Stimulated activated CD4-positive, alpha-beta T cell treated with anti-CD3 and anti-CD28 coated beads, Interleukin-1b, Interleukin-23, amount 100 ng/mL, for 4 hours (primary cell): ENCODE measurements around the gene SEMA6A.

Experiments used
- DNase-seq, 2 donors: peaks; one replicate each; pipeline ENCODE4 v3.0.0-alpha.2; 2020; ENCODE audit warnings: low read depth in 2 of 2

SEMA6A gene

DNA sequence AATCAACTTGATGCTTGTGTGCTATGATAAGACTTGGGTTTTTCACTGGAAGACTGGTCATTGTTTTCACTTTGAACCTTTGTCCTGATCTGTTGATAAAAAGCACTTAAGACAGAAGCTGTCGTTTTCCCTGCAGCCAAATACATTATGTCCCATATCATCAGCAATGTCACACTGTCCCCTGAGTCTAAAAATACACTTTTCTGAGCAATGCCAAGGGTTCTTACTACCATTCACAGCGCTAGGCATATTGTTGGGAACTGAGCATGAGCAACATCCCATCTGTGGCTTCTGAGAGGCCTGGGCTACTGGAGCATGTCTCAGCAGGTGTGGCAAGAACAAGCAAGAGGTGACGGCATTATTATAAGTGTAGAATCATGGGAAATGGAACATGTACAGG is 81.8 kb downstream of the SEMA6A start:
- DNase-seq: no peak

DNA sequence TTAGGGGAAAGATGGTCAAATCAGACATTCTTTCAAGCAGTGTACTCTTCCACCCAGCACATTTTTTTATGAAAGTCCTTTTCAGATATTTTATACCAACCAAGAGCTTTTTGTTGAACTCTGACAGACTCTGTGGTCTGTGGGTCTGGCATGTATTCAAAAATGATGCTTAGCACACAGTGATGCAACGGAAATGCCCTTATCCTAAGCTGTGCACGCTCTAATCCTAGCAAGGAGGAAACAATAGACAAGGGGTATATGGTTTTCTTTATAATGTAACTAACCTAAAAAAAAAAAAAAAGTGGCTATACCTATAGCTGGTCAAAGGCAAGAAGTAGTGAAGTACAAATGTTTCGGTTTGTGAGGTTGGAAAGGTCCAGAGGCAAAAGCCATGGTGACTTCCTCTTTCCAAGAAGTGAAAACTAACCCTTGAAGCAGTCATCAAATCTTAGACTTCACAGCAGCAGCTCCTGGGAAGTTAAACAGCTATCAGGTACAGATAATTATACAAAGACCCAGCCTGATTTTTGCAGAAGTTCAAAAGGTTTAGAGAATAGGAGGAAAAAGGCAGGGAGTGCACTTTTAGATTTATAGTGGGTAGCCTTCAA is 82.5 kb downstream of the SEMA6A start:
- DNase-seq: no peak

DNA sequence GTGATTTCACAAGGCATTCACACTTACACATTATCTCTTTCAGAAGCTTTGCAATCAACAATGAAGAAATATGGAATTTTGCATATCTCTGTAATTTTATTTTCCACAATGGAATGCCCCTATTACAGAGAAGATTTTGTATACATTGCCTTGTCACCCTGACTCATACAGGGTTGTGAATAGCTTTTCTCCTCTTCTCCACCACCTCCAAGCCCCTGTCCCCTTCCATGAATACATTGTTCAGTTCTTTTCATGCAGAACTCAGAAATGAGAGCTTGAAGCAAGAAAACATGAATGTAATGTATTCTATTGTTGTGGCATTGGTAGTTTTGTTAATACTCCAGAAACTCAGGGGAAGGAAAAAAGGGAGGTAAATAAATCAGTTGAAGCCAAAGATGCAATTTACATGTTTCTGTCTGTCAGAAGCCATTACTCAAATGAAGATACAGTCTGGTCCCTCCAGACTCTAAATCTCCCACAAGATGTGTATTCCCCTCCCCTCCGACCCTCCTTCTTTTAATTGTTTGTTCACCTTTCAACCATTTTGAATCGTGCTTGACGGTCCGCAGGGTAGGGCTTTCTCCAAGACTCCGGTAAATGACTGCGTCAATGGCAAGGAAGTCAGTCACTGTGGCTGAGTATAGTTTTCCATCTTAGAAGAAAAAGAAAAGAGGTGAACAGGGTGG is 86.1 kb downstream of the SEMA6A start:
- no peak for DNase-seq

DNA sequence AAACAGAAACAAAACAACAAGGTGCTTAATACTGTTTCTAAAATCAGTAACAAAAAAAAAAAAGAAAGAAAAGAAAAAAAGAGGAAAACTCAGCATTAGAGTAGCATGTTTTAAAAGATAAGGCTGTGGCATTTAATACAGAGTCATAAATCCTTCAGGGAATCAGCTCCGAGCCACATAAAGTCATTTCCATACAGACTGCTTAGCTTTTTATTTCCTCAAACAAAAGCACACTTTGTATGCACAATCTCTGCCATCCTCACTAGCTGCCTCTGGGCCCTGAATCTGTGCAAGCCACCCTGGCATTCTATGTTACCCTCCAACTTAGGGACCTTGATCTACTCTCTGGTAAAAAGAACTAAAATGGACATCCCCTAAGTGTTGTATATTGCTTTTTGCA is 87.6 kb downstream of the SEMA6A start:
- DNase-seq: no peak

DNA sequence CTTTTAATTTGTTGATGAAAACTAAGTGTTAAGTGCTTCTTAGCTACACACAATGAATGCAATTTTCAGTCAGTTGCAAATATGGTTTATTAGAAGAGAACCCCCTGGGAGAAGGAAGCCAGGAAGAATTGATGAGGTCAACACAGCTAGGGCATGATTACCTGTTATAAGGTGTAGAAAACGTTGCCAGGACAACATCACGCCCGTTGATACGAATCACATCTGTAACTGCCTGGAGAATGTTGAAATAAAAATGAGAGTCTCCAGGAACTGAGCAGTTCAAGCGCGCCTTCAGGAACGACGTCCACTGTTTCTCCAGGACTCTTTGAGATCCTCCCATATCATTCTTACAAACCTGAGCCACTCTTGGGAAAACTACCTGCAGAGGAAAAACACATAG is 88.0 kb downstream of the SEMA6A start:
- DNase-seq: no peak

DNA sequence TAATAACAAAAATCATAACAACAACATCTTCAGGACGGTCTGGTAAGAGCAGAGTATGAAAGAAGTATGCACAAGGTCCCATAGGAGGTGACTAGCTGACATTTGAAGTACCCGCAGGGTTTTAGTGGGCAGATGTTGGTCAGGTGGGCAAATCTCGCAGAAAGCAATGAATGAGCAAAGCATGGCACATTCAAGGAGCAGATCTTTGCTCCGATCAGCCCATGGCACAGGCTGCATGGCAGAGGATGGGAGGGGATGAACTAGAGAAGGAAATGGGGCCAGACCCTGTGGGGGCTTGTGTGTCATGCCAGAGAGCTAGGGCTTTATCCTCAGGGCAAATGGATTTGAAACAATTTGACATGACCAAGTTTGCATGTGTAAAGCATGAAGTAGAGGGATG is 90.0 kb downstream of the SEMA6A start:
- no peak for DNase-seq

DNA sequence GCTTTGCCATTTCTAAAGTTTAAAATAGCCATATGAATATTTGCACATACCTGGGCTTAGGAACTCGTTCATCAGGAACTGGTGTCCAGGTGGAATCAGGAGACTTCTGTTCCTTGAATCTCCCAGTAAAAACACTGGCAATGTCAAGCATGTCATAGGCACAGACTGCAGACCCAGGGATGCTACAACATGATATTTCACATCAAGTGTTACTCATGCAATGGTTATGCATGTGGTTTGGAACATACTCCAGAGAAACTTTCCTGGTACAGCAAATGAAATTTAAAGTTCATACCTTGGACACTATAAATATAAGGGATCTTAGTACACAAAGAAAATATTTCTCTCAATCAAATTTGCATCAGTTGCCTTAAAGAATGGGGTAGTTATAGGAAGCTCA is 92.2 kb downstream of the SEMA6A start:
- no peak for DNase-seq

DNA sequence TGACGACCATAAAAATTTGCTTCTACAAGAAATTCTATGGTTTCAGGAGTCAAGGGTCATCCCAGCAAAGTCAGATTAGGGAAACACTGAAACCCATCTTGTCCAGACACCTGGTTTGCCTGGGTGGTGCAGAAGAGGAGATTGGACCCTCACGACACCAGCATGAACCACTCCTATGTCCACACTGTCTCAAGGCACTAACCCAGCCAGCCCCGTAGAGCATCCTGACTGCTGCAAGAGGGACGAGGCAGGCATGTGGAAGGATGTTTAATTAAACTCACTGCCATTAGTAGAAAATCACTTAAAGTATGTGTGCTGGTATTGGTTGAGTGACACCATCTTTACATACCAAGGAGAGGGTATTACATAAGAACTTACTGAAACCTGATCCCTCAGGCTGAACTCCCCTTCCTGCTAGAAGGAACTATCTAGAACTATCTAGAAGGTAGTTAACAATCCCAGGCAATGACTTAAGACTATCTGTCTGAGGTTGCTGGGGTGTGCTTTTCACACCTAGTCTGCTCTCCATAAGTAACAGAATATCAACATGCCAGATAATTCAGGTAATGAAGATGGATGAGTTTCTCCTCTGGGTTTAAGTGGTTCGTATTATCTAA is 93.6 kb downstream of the SEMA6A start:
- DNase-seq: no peak

DNA sequence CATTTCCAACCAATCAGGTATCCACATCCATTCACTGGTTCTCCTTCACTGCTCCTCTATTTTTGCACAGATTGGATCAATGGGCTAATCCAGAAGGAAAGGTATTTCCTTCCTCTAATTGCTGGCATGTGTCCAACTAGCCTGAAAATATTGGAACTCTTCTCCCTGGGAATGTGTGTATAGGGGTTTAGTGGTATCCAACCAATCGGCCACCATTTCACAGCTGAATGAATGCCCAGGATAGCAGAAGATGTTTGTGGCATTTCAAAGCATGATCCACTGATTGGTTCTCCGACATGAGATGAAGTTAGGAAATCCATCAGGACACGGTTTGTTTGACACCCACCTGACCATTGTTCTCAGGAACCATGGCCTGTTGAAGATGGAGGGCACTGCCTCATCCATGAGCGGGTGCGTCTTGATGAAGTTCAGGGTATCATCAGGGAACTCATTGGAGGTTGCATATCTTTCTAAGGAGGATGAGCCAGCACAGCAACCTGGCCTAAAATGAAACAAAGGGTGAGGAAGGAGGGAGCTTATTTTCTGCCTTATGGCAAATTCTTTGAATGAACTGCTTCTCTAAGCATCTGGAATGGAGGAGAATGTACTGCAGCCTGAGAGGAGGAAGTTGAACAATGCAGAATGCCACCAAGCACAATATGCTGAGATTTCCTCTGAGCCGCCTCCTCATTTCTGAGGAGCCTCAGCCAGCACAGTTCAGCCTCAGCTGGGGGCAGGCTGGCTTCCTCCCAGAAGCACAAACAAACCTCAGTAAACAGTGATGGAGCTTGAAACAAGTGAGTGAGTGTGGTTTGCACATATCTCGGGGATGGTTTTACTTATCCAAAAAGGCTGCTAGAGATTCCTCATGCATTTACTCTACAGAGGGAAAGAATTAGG is 94.6 kb downstream of the SEMA6A start:
- DNase-seq: no peak

DNA sequence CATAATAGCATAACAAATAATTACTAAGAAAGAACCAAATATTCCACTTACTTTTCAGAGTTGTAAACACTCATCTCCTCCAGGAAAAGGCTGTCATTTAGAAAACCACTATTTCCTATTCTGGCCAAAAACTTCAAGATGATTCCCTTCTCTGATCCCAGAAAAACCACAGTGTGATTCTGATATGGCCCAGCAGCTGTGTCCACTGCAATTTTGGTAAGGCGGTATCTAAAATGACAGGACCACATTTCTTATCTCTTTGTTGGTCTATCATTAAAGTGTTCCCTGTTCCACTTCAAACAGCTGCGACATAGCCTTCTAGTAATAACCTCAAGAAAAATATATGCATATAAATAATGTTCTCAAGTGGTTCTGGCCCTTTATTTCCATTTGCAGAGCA is 96.1 kb downstream of the SEMA6A start:
- DNase-seq: no peak

DNA sequence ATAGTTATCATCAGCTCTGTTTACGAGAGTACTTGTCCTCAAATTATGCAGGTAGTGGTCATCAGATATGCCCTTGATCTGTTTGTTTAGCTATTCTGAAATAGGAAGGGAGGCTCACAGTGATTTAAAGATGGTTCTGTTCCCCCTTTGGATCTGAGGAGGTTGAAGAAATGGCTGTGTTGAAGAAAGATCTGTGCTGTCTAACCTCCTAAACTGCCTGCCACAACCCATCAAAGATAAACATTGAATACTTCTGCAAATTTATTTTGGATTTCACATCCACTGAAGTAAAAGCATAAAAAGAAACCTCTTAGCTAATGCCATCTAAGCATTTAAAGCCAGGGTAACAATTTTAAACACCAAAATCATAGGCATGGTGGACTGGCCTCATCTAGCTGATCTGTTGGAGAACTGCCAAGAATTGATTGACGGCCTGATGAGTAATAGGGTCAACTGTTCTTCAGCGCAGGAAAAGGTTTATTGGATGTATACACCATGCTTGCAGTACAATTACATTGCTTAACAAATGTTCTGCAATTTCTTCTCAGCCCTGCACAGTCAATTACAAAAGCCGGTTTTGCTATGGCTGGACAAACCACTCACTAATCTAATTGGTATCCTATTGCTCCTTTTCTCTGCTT is 97.6 kb downstream of the SEMA6A start:
- DNase-seq: no peak

DNA sequence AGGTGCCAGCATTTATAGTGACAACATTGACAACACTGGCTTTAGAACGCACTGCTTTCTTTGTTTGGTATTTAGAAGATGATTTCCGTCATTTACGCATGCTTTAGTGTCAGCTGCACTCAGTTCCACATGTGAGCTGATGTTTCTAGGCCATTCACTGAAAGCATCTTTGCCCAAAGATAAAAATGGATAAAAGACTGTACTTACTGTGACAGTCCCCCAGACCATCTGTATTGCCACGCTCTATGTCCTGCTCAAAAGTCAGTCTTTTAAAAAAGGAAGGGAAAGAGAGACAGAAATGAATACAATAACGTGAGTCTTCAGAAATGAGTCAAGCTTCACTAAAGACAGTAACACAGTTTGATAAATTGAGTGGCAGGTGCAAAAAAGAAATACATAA is 99.3 kb downstream of the SEMA6A start:
- no peak for DNase-seq

DNA sequence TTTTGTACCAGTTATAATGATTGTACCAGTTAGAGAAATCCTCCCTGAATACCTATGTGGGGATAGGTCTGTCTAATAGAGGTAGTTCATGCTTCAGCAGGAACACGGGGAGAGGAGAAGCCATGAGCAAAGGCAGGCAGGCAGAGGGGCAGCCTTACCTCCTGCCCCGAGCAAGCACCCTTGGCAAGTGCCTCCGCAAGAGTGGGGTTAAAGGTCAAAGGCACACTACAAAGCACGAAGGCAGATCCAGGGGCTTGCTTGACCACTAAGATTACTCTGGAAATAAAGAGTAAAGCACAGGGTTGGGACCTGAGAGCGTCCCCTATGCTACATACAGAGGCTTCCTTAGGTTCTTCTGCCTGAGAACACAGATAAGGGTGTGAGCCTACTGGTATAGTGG is 100.9 kb downstream of the SEMA6A start:
- no peak for DNase-seq

DNA sequence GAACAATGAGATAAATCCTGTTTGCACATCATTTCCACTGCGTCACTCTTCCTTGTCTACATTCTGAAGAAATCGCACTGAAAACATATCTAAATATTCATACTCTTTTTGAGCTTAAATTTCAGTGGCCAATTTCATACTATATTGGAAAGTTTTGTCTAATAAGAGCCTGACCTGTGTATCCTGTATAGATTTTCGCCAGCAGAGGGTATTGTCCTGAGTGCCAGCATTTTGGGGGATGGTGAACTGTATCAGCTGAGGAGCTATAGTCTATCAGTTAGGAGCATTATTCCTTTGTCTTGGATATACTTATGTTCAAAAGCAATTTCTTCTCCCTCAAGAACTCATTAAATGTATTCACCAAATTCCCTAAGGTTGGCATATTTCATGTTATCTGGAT is 102.3 kb downstream of the SEMA6A start:
- no peak for DNase-seq

DNA sequence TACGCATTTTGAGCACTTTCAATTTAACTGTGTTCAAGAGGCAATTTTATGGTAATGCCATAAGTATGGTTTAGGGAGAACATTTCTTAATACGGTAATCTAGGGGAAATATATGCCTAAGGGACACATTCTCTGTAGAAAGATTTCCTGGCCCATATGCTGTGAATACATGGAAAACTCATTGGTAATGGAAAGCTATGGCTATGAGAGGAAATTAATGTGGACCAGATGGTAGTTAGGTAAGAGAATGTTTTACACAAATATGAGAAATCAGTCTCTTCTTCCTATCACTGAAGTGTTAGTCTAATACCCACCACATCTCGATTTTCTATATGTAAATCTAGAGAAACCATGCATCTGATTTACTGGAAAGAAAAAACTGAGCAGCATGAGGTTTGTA is 105.0 kb downstream of the SEMA6A start:
- DNase-seq: no peak

DNA sequence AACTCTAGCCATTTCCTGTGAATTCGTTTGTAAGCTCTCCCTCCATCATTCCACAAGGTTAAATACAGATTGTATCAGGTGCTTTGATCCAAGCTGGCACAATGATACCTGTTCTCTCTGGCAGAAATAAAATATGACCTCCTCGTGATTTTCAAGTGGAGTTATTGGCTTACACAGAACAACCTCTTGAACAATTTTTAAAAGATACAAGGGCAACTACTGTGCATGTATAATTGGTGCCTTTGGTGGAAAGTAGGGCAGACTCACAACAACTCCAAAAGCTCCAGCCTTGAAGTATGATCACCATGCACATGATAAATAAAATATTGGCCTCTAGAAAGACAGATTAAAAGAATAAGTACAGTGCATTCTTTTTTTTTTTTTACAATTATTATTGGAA is 106.0 kb downstream of the SEMA6A start:
- DNase-seq: no peak

DNA sequence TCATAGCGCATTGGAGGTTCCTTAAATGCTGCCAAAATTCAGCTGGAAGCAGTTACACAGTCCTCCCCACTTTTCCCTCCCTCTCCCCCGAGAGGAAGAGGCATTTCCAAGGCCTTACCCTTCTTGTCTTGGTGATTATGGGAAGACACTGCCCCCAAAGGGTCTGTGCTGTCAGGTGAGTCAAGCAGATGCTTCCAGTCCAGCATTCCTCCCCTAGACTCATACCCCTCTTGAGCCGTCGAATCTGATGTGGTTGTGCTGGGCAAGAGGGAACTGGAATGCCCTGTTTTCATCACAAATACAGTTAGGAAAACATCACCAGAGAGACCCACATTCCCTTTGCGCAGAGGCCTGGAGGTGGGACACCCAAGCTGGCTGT is 107.2 kb downstream of the SEMA6A start:
- no peak for DNase-seq

DNA sequence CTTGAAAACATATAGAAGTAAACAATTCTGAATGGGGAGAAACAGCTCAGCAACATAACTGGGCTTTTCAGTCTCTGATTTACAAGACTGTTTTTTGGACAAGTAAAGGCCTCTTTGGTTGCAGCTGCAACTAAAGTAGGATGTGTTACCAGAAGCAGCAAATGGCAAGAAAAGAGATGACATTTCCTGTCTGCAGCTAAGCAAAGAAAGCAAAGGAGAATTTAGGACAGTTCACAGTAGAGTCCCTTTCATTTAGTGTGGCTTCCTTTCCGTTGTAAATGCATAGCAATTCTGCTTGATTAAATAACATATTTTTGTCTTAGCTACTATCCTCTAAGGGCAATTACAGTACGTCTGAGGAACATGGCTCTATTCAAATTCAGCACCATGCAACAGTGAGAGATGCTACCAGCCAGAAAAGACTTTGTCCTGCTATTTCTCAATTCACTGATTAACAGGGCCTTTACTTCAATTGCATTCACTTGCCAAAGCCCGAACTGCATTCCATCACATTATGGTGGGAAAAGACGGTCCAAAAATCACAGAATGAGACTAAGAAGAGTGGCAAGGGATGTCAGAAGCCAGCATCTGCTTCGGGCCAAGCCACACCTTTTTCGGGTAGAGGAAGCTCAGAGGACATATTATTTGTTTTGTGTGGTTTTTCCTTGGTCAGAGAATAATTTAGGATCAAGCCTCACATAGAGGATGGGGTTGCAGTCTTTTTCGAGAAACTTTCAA is 107.7 kb downstream of the SEMA6A start:
- no peak for DNase-seq

DNA sequence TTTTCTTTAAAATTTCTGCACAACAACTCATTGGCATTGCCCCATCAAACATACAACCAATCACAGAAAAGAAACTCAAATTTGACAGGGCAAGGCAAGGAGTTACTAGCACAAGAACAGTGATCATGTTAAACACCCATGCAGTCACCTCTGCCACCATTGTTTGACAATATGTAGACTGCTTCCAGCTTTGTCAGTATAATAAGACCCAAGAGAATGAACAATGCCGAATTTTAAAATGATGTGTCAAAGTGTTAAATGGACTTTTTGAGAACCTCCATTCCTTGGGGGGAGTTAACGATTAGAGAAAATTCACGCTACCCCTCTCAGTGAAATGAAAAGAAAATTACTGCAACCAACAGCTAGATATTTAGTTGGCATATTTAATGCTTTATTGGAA is 109.2 kb downstream of the SEMA6A start:
- DNase-seq: no peak

DNA sequence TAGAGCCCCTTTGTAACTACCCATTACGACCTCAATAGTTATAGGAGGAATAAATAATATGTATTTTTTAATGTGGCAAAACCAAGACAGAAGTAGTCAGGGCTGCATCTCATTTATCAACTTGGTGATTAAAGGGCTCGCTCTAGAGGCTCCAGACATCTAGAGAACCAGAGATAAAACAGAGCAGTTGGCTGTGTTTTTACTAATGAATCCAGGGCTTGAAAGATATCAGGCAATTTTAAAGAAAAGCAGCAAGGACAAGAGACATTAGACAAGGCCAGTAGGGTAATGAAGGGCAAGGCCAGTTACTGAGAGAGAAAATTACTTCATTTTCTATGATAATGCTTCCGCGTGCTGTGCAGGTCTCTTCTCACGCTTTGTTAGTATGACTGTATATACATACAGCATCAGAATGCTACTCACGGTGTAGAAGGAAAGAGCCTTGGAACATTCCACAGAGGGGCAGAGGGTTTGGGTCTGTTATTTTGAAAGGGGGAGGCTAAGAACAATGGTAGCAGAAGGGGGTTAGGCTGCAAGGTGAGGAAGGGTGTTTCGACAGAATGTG is 110.4 kb downstream of the SEMA6A start:
- no peak for DNase-seq

DNA sequence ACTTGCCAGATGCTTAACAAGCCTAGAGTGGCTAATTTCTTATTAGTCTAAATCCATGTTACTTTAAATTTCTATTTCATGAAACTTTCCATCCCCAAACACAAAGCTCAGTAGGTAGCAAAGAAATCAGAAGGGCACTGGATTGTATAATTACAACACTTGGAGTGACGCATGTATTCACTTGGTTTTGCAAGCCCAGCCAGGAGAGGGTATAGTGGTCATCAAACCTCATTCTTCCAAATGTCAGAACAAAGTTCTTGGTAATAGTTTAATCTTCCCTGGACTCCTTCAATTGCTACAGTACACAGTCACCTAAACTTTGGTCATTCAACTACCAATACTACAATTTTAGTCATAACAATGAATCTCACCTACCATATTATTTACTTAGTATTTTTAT is 112.1 kb downstream of the SEMA6A start:
- DNase-seq: no peak
